Measurements from ENCODE around the gene ZNF638.

Gene ZNF638

DNA sequence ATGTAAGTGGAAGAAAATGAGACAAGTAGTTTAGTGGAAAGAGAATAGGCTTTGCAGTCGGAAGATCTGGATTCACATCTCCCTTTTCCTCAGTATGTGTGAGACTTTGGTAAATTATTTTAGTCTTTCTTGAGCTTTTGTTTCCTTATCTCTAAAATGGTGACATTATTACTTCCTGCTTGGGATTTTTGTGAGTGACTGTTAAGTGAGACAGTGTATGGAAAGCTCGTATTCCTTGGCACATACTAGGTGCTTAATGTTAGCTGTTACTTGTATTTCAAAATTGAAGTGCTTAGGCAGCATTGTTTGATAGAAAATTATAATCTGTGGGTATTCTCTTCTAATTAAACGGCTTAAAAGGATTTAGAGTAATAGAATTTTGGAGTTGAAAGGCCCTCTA is 2.0 kb downstream of the ZNF638 start:
- no peak for DNase-seq

DNA sequence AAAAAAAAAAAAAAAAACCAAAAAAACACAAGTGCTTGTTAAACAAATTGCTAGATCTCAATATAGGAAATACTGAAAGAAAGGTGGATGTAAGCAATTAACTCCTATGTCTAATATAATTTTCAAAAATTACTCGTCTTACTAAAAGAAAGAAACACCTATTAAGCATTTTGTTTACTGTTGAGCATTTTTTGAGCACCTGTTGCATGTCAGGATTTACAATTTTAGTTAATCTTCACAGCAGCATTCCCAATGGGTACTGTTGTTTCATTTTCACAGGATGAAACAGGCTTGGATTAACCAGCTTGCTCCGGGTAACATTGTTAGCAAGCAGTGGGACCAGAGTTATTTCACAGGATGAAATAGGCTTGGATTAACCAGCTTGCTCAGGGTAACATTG is 4.8 kb downstream of the ZNF638 start:
- DNase-seq: no peak

- DNase-seq: no peak
Measured at GRCh38 chr2:71336802-71337201, 5.2 kb downstream of the ZNF638 start.

- no peak for DNase-seq
Measured at GRCh38 chr2:71337776-71338175, 6.2 kb downstream of the ZNF638 start.

GRCh38 chr2:71339685-71340084 is 8.1 kb downstream of the ZNF638 start:
- DNase-seq: no peak

DNA sequence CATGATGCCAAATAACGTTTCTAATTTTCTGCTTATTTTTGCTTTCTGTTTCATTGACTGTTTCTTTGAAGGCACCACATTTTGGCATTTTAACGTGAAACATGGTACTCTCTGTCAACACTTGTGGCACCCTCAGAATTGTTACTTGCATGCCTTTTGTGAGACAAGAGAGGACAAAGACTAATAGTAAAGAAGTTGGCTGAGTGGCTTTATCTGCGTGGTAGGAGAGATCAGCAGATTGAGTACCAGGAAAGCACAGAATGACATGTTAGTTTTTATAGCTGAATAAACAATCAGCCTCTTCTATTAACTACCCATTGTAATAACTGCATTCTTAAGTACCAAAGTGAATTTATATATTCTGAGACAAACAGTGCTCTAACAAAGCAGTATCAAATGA is 8.6 kb downstream of the ZNF638 start:
- no peak for DNase-seq

DNA sequence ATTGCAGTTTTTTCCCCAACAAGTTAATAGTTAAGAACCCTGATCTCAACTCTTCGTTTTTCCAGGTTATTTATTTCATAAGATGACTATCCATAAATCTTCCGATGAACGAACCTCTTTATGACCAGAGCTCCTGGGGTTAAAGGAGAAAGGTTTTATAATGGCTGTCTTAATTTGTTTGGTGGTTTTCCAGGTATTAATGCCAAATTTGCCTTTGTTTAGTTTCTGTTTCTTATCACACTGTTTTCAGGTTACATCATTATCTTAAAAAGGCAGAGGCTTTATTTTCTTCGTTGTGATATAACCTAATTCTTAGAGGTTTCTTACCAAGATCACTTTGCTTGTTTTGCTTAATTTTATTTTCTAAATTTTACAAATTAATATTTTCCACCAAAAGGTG is 10.1 kb downstream of the ZNF638 start:
- no peak for DNase-seq

DNA sequence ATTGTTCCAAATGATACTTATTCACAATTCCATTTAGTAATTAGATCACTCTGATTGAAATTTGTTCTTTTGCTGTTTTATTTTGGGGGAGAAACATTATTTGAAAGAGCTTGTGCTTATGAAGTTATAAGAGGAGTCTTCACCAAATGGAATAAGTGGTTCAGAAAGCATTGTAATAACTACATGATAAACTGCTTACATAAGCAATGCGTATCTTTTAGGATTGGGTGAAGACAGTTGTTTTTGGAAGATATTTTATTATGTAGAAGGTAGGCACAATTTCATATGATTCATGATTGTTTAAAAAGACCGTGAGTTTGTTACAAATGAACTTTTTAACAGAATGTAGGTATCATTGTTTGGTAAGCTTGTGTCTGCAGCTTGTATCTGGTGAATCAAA is 14.5 kb downstream of the ZNF638 start:
- no peak for DNase-seq

GRCh38 chr2:71347517-71347916 is 15.9 kb downstream of the ZNF638 start:
- DNase-seq: no peak

GRCh38 chr2:71348302-71348701 is 16.7 kb downstream of the ZNF638 start:
- no peak for DNase-seq

- DNase-seq: no peak
Measured at GRCh38 chr2:71353248-71353647, 21.7 kb downstream of the ZNF638 start.

DNA sequence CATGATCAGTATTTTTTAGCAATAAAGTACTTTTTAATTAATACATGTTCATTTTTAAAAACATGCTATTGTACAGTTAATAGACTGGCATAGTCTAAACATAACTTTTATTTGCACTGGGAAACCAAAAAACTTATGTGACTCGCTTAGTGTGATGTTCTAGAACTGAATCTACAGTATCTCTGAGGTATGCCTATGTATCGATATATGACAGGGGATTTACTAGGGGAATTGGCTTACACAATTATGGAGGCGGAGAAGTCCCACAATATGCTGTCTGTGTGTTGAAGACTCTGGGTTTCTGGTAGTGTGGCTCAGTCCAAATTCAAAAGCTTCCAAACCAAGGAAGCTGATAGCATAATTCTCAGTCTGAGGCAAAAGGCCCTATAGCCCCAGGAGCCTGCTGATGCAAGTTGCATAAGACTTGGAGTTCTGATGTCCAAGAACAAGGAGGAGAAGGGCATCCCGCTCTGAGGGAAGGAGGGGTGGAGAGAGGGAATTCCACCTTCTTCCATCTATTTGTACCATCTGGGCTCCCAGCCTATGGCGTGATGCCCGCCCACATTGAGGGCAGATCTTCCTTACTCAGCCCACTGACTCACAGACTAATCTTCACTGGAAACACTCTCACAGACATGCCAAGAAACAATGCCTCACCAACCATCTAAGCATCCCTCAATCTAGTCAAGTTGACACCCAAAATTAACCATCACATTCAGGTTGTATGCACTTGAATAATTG is 27.5 kb downstream of the ZNF638 start:
- DNase-seq: no peak

DNA sequence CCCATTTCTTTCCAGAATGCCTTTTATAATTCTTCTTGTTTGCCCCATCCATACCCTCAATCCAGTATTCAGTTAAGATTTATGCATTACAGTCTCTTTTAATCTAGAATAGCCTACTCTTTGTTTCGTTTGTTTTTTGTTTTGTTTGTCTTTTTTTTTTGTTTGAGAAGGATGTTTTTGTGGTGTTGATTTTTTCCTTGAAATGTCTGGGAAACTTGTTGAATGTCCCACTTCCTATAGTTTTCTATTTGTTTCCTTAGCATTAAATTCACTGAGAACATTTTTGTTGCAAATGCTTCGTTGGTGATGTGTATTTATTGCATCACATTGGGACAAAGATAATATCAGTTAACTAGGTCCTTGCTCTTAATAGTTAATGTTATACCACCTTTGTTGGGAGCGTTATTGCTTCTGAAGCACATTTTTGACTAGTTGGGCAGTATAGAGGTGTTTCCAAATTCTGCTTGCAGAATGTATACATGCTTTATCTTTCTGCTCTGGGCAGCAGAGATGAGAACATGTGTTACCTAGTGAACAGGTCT is 28.9 kb downstream of the ZNF638 start:
- no peak for DNase-seq

- no peak for DNase-seq
Measured at GRCh38 chr2:71361631-71362030, 30.0 kb downstream of the ZNF638 start.

DNA sequence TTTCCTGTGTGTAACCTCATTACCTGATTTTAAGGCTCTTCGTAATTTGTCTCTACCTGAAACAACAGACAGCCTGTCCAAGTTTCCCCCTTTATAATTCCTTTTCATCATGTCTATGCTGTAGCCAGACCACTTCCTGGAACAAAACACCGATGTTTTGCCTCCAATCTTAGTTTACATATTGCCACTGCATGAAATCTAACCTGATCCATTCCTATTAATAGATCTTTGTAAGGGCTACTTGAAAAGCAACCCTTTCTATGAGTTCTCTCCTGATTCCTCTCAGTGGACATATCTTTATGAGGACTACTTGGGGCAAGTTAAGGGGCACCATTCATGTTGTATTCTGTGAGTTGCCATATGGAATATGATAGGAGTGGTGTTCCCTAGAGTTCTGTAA is 30.9 kb downstream of the ZNF638 start:
- no peak for DNase-seq

DNA sequence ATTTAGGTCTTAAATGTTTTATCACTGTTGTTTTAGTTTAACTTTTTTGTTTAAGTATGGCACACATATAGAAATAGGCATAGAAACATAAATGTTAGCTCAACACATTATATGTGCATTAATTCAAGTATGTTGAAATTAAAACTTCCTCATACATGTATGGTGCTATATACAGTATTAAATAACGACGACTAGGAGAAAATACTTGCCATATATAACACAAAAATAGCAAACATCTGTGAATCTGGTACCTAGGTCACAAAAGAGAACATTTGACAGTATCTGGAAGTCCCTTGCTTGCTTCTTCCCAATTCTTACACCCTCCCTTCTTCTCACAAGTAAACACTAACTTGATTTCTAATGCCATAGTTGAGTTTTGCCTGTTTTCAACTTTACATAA is 38.4 kb downstream of the ZNF638 start:
- DNase-seq: no peak

DNA sequence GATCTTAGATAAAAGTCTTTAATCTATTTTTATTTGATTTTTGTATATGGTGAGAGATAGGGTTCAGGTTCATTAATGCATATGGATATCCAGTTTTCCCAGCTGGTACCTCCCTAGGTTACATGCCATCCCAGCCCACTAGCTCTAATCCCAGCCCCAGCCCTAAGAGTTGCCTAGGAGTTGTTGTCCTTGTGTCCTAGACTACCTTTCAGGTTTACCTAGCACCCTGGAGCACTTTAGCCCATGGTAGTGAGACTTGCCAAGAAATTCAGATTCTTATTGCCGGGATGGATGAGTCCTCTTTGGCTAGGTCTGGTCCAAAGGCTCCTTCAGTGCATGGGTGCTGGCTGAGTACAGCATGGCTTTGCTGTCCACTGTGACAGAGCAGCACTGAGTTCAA is 40.5 kb downstream of the ZNF638 start:
- DNase-seq: no peak

DNA sequence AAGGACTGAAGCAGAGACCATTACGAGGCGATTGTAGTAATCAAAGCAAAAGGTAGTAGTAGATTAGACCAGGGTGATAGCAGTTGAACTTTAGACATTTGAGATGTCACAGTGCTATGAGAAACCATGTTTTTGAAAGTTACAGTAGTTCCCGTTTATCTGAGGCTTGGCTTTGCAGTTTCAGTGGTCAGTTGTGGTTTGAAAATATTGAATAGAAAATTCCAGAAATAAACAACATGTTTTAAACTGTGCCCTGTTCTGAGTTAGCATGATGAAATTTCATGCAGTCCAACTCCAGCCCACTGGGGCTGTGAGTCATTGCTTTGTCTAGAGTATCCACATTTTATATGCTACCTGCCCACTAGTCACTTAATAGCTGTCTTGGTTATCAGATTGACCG is 47.5 kb downstream of the ZNF638 start:
- DNase-seq: no peak

GRCh38 chr2:71380665-71381064 is 49.1 kb downstream of the ZNF638 start:
- DNase-seq: no peak

- no peak for DNase-seq
Measured at GRCh38 chr2:71385012-71385411, 53.4 kb downstream of the ZNF638 start.

DNA sequence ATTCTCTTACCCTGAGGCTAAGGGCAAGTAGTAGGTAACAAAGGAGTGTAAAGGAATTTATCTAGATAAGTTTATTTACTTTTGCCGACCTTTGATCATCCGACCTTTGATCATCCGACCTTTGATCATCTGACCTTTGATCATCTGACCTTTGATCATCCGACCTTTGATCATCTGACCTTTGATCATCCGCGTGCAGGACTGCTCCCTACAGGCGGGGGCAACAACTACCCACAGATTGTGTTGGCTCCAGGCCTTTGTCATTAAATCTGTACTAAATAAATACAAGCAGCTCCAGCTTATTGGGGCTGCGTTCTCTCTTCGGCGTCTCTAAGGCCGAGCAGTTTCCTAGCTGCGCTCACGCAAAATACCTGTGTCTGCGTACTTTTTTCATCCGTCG is 56.6 kb downstream of the ZNF638 start:
- no peak for DNase-seq

DNA sequence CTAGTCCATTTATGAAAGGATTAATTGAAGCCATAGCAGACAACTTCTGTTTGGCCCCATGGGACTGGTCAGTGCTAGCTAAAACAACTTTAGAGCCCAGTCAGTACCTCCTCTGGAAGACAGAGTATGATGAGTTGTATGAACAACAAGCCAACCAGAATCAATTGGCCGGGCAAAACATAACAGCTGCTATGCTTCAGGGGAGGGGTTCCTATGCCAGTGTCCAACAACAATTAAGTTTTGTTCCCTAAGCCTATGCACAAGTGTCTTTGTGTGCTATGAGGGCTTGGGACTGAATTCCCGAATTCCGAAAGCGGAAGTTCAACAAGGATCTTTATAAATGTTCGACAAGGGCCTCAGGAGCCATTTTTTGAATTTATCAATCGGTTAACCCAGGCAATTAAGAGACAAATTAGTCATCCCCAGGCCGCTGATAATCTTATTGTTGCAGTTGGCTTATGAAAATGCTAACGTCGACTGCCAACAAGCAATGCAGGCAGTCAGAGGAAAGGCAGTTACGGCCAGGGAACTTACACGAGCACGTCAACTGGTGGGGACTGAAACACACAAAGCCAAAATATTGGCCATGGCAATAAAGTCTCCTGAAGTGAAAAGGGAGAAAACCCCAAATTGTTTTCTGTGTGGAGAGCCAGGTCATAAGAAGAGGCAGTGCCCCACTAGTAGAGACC is 57.9 kb downstream of the ZNF638 start:
- DNase-seq: no peak

- DNase-seq: no peak
Measured at GRCh38 chr2:71393216-71393615, 61.6 kb downstream of the ZNF638 start.

DNA sequence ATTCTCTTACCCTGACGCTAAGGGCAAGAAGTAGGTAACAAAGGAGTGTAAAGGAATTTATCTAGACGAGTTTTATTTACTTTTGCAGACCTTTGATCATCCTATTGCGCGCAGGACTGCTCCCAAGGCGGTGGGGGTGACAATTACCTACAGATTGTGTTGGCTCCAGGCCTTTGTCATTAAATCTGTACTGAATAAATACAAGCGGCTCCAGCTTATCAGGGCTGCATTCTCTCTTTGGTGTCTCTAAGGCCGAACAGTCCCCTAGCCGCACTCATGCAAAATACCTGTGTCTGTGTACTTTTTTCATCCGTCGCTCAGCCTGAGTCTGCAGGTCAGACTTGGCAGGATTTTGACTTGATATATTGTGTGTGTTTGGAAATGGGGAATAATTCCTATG is 63.9 kb downstream of the ZNF638 start:
- no peak for DNase-seq

DNA sequence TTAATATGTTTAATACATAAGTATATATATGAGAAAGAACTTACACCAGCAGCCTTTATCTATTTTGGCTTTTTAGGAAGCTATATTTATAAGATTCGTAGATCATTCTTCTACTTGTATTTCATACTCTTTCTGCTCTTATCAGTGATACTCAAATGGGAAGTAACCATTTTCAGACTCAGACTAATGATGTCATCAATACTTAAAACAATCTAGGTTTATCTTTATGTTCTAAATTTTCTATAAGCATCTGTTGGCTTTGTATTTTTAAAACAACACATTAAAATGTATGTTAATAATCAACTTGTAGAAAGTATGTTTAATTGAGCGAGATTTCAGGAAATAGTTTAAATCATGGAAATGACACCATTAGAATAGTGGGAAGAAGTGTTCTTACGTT is 70.8 kb downstream of the ZNF638 start:
- DNase-seq: no peak
